Stimulated activated CD8-positive, alpha-beta memory T cell treated with anti-CD3 and anti-CD28 coated beads, Interleukin-15, amount 100 ng/mL, for 1 hour (primary cell): Measurements from ENCODE around the gene BAZ1A.
"Not testable (repeated sequence)": the region's sequence is repeated elsewhere in the genome, so short reads cannot be mapped to it uniquely, and the experiment has no call there.

Source experiments
- DNase-seq: peaks from one replicate; pipeline ENCODE4 v3.0.0-alpha.2; 2020; ENCODE audit warnings: low read depth

Gene BAZ1A

DNA sequence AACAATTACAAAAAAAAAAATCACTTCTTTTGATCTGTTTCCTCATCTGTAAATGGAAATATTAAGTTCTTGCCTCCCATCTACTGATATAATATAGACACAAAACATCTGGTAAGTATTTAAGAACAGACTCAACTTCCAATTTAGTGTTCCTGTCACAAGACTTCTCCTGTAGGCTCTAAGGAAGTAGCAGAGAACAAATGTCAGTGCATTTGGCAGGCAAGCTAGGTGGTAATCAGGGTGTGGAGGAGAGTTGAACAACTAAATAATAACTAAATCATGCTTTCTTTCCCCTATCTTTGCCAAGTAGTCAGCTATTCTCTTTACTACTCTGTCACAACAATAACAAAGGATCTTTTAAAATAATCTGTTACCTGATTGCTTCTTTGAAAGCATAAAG, 22.1 kb downstream of the BAZ1A start:
- DNase-seq: no peak

DNA sequence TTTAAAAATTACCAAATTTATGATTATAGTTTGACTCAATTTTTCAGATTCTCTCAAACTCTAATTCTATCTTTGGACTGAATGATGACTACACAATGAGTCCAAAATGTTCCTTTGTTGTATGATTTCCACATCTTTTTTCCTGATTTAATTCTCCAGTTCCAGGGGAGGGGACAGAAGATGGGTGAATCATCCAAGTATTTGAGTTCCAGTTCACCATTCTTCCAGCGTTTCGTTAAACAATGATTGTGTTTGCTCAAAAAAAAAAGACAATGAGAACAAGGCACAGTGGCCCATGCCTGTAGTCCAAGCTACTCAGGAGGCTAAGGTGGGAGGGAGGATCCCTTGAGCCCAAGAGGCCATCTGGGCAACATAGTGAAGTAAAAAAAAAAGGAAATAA, 23.8 kb downstream of the BAZ1A start:
- no peak for DNase-seq

DNA sequence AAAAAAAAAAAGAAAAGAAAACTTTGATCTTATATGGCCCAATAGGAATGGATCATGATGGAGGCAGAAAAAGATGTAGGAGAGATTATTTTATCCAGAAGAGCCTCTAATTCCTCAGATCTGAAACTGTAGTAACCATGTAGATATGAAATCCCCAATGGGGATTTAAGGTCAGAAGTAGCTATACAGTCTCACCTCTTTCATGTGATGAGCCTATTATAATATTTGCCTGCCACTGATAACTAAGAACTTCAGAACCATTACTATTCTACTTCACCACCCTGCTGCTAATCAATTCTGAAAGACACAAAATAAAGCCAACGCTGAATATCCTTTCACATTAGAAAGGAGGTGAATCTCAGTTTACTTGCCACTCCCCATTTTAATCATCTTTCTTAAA, 29.3 kb downstream of the BAZ1A start:
- no peak for DNase-seq

DNA sequence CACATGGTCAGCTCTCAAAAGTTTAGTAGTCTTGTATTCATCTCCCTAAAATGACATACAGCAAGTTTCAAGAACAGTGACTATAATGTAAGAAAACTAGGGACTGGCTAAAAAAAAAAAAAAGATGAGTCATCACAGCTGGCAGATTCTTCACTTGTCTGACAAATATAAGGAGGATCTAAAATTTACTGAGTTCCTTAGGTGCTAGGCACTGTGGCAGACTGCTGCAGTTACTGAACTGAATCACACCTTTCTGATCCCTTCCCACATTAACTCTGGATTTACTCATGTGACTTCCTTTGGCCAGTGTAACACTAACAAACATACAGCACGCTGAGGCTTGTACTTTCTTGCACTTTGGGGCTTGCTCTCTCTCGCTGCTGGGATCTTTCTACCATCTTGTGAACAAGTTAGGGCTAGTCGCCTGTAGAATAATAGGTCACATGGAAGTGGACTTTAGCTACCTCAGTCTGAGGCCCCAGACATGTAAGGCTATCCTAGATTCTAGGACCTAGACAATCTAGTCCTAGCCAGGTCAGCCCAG, 32.1 kb downstream of the BAZ1A start:
- no peak for DNase-seq

DNA sequence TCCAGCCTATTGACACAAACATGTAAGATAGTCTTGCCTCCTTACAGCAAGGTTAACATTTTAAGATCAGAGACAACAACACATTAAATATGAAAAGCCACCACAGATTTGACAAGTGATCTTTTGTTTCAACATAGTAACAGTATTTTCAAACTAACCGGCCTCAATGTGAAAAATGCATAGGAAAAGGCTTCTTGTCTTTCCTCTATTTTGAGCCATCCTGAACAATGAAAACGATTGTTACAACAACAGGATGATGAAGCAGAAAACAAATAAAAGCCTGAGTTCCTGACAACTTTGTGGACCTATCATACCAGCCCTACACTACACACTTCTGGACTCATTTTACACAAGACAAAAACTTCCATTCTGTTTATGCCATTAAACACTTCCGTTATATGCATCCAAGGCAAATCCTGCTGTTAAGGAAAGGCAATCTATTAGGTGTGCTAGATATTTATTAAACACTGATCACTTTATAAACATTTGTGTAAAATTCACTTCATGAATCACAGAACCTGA, 37.3 kb downstream of the BAZ1A start:
- no peak for DNase-seq

DNA sequence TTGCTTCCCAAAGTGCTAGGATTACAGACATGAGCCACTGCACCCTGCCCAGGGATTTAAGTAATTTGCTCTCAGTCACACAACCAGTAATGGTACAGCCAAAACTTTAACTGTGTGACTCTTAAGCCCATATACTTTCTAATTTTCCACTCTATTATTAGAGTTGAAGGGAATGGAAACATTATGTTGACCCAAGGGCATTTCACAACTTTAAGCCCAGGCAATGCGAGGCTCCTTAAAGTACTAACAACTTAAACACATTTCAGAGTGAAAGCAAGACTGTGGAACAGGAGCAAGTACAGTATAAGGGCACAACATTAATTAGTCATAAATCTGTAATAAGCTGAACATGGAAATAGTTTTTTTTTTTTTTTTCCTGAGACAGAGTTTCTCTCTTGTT, 39.8 kb downstream of the BAZ1A start:
- DNase-seq: no peak

DNA sequence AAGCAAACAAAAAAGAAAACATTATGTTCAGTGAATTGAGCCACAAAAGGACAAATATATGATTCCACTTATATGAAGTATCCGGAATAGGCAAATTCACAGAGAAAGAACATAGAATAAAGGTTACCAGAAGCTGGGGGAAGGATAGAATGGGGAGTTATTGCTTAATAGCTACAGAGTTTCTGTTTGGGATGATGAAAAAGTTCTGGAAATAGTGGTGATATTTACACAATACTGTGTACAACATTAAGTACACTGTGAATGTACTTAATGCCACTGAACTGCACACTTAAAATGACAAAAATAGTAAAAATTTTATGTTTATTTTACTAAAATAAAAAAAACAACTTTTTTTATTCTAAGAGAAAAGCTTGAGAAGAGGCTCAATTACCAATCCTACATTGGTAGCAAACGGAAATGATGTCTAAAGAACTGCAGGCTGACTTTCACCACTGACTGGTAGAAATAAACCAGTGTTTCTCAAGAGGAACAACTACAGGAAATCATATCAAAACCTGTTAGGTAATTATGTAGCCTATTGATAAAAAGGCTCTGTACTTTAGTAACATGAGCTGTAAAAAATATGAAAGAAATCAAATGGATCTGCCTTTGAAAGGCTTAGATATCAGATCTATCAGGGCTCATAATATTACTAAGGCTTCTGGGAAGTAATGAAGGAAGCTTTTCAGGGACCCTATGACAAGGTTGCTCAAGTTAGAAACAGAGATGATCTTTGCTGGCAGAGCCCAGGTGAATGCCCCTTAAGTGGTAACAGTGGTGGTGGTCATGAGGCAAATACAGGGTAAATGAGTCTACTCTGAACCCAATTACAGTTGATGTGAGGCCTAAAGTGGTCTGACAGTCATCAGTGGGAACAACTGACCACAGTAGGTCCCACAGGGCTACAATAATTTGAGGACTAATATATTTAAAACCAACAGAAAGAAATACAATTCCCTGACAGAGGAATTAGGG, 41.3 kb downstream of the BAZ1A start:
- DNase-seq: no peak

DNA sequence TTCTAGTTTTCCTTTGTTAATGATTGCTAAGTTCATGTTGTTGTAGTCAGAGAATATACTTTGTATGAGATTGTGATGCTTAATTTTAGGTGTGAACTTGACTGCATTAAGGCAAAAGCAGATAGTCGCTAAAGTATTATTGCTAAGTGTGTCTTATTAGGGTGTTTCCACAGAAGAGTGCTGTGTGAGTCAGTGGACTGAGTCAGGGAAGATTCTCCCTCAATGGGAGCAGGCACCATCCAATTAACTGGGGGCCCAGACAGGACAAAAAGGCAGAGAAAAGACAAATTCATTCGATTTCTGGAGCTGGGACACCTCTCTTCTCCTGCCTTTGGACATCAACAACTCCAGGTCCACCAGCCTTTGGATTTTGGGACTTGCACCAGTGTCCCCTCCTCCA, 48.5 kb downstream of the BAZ1A start:
- DNase-seq: no peak

DNA sequence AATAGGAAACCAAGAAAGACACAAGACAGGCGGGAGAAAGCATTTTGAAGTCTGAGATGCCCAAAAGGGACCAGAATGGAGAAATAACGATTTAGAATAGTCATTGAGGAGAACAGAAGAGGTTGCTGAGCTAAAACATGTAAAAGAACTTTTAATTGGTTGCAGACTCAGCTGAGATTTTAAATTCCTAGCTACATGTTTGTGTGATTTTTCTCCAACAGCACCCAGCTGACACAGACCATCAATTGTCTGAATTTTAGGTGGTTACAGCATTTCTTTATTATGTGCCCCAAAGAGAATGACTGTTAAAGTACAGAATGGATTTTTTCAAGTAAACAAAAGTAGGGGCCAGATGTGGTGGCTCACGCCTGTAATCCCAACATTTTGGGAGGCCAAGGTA, 50.3 kb downstream of the BAZ1A start:
- no peak for DNase-seq

DNA sequence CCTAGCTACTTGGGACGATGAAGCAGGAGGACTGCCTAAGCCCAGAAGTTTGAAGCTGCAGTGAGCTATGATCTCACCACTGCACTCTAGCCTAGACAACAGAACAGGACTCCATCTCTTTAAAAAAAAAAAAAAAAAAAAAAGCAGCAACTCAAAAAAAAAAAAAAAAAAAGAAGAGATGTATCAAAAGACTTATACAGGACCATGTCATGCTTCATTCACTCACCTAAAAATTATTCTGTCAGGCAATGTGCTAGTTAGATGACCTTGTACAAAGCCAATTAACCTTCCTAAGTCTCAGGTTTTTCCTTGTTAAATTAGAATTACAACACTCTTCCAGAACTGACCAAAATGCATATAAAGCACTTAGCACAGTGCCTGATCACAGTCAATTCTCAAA, 50.9 kb downstream of the BAZ1A start:
- no peak for DNase-seq

DNA sequence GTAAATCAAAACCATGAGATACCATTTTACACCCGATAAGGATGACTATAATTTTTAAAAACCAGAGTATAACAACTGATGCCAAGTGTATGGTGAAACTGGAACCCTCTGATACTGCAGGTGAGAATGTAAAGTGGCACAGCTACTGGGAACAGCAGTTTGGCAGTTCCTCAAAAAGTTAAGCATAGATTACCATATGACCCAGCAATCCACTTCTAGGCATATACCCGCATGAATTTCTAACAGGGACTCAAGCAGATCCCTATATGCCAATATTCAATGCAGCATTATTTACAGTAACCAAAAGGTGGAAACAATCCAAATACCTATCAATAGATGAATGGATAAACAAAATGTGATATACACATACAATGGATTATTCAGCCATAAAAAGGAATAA, 57.4 kb downstream of the BAZ1A start:
- no peak for DNase-seq

DNA sequence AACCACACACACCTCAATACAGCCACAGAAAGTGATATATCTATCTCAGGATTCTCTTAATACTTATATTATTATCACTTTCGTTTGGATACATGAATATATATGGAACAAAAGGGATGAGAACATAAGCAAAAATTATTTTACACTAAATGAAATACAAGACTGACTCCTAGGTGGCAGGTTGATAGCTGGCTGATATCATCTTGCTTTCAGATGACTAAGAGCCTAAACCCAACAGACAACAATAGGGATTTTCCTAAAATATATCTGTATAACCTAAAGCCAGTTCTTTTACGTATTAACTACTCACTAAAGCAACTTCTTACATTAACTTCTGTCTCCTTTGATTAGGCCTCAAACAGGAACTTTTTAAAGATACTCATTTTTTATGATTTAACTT, 65.1 kb downstream of the BAZ1A start:
- DNase-seq: no peak

DNA sequence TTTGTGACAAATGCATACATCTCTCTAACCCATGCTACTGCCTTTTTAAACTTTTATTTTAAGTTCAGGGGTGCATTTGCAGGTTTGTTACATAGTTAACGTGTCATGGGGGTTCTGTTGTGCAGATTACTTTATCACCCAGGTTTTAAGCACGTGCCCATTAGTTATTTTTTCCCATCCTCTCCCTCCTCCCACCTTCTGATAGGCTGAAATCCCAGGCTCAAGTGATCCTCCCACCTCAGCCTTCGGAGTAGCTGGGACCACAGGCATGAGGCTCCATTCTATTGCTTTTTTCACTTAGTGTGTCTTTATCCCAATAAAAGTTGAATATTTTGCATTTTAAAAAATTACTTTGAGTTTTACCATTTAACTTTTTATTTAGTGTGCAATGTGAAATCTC, 68.9 kb downstream of the BAZ1A start:
- no peak for DNase-seq

DNA sequence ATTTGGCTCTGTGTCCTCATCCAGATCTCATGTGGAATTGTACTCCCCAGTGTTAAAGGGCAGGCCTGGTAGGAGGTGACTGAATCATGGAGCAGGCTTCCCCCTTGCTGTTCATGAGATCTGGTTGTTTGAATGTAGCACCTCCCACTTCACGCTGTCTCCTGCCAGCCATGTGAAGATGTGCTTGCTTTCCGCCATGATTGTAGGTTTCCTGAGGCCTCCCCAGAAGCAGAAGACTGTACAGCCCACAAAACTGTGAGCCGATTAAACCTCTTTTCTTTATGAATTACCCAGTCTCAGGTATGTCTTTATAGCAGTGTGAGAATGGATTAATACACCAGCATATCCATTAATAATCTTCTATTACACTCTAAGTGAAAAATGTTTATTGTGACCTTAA, 70.2 kb downstream of the BAZ1A start:
- DNase-seq: no peak

DNA sequence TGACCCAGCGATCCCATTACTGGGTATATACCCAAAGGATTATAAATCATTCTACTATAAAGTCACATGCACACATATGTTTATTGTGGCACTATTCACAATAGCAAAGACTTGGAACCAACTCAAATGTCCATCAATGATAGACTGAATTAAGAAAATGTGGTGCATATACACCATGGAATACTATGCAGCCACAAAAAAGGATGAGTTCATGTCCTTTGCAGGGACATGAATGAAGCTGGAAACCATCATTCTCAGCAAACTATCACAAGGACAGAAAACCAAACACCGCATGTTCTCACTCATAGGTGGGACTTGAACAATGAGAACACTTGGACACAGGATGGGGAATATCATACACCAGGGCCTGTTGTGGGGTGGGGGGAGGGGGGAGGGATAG, 76.3 kb downstream of the BAZ1A start:
- not testable (repeated sequence) for DNase-seq

DNA sequence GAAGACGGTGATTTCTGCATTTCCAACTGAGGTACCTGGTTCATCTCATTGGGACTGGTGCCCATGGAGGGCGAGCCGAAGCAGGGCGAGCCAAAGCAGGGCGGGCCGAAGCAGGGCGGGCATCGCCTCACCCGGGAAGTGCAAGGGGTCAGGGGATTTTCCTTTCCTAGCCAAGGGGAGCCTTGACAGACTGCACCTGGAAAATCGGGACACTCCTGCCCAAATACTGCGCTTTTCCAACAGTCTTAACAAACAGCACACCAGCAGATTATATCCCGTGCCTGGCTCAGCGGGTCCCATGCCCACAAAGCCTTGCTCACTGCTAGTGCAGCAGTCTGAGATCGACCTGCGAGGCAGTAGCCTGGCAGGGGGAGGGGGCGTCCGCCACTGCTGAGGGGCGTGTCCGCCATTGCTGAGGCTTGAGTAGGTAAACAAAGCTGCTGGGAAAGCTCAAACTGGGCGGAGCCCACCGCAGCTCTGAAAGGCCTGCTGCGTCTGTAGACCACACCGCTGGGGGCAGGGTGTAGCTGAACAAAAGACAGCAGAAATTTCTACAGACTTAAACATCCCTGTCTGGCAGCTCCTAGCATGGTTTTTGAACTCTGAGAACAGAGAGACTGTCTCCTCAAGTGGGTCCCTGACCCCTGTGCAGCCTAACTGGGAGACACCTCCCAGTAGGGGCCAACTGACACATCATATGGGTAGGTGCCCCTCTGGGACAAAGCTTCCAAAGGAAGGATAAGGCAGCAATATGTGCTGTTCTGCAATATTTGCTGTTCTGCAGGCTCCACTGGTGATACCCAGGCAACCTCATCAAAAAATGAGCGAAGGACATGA, 77.2 kb downstream of the BAZ1A start:
- no peak for DNase-seq

DNA sequence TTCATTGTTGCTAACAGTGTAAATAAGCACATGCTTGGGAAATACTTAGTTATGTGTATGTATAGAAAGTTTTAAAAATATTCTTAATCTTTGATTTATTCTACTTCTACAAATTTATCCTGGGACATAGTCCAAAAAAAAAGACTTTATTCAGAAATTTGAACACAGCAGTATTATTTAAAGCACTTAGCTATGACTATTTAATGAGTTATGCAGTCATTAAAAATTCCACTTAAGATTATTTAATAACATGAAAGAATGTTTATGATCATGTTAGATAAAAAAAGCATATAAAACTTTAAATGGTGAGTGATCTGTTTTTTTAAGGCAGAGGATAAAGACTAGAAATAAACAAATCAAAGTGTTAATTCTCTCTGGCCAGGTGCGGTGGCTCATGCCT, 78.3 kb downstream of the BAZ1A start:
- DNase-seq: no peak

DNA sequence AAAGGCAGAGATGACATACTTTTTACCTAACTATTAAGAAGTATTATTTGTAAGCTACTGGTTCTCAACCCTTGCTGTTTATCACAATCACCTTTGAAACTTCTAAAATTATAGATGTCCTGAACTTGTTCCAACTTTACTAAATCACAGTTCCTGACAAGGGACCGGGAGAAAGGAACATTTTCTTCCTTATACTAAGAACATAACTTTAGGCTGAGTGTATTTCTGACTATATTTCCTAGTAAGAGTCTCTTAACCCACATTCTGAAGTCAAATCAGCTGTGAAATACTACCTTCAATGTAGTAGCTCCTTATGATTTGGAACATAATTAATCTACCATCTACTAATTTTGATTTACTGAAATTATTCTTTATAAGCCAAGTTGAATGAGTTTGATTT, 80.2 kb downstream of the BAZ1A start:
- DNase-seq: no peak

DNA sequence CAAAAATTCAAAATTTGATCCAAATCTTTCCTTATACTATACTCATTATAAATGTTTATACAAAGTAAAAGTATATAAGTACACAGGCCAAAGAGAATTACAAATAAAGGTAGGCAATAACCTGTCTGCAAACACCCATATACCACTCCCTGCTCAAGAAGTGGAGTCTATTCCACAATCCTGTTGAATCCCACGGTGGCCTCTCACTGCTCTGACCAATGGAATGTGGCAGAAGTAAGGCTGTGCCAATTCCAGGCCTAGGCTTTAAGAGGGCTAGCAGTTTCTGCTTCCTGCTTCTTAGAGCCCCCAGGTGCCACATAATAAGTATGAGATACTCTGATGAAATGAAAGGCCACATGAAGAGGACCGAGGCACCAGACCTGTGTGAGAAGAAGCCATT, 80.9 kb downstream of the BAZ1A start:
- no peak for DNase-seq

DNA sequence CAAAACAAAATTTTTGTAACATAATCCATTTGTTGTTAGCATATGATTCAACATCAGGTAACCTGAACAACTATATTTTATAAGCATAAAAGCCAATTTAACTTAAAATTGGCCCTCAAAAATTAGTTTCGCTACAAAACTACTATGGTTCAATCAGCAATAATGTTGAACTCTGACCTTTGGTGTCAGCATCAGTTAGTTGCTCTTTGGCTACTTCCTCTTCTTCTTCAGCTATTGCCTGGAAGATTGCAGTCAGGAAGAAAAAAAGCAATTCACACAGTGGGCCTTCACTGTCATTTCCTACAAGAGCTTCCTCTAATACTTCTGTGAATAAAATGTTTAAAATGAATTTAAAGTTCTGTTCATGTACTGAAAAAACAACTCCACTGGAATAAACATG, 82.6 kb downstream of the BAZ1A start:
- DNase-seq: no peak

DNA sequence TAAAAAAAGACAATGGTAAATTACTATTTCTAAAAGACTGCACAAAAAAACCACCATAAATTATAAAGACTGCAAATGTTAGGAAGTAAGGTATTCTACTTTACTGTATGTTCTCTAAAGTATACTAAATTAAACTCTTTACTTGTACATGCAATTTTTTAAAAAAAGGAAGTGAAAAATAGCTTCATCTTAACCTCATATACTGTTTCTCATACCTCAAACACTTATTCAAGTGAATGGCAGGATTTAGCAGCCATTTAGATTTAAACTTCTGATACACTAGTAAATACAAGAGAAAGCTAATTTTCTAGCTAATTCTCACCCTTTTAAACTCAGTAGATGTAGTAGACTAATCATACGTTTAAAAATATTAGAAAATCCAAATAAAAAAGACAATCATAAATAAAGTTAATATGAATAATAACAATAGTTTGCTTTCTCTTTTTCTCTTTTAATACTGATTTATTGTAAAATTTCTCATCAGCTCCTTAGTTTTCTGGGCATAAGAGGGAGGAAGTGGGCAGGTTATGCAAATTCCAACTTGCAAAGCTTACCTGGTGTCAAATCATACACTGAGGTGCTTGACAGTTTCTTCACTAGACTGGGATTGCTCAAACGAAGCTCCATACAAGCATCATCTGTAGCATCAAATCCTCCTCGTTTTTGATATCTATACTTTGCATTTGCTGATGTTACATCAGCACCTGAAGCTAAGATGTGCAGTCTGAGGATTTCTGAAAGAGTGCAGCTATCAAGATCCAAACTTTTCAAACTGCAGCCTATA, 89.7 kb downstream of the BAZ1A start:
- DNase-seq: no peak

DNA sequence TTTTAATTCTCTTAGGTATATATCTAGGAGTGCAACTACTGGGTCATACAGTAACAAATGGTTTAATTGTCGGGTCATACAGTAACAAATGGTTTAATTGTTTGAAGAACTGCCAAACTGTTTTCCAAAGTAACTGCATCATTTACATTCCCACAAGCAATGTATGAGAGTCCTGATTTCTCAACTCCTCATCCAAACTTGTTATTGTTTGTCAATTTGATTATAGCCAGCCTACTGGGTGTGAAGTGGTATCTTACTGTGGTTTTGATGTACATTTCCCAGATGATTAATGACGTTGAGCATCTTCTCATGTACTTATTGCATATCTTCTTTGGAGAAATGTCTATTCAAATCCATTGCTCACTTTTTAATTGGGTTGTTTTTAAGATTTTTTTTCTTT, 93.1 kb downstream of the BAZ1A start:
- no peak for DNase-seq
